Measurements from ENCODE around the gene FANCM.

- TF ChIP-seq, protein P1, sequence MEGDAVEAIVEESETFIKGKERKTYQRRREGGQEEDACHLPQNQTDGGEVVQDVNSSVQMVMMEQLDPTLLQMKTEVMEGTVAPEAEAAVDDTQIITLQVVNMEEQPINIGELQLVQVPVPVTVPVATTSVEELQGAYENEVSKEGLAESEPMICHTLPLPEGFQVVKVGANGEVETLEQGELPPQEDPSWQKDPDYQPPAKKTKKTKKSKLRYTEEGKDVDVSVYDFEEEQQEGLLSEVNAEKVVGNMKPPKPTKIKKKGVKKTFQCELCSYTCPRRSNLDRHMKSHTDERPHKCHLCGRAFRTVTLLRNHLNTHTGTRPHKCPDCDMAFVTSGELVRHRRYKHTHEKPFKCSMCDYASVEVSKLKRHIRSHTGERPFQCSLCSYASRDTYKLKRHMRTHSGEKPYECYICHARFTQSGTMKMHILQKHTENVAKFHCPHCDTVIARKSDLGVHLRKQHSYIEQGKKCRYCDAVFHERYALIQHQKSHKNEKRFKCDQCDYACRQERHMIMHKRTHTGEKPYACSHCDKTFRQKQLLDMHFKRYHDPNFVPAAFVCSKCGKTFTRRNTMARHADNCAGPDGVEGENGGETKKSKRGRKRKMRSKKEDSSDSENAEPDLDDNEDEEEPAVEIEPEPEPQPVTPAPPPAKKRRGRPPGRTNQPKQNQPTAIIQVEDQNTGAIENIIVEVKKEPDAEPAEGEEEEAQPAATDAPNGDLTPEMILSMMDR (IDR thresholded peaks at IDR 0.05): no peak
- TF ChIP-seq POLR2A (IDR thresholded peaks at IDR 0.05): no peak
- no peak for TF ChIP-seq POLR2AphosphoS5 (IDR thresholded peaks at IDR 0.05)
These were observed 62.8 kb downstream of the FANCM start for GRCh38 chr14:45198551-45198950.
